ENCODE results near the gene LRRIQ1. TPM values are rescaled to one million over a fixed set of nuclear protein-coding genes. Genes with fewer than 3 reads are reported as not detected.

Gene LRRIQ1
- total RNA-seq, 1 donor from 2014 or later: 0.19 TPM

DNA sequence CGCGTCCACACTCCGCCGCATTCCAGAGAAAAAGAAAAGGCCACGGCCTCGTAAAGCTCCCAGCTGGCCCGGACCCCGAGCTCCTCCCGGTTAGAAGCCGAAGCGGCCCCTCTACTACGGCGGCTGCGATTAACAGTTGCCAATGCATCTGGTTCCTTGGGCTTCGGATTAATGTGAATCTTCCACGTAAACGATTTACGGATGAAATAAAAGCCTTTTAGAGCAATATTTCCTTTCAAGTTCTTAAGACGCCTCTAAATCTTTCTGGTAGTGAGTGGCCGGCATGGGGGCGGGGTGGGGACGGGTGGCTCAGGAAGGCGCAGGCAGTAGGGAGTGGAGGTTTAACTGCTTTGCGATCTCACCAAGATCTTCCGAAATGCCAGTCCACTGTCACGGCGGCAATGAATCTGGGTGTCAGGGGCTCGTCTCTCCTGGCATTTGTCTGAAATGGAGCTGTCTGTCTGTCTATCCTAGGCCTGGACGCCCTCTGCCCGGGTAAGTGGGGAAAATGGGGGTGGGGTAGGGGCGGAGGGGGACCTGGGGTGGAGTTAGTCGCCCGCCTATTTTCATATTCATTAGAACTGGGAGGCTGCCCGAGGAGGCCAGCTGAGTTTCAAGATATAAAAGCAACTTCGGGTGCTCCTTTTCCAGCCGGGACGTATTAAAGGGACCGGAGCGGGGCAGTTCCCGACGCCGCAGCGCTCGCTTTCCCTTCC, 243.5 kb downstream of the LRRIQ1 start:
- no peak for DNase-seq (ENCODE audit: low spot score)

DNA sequence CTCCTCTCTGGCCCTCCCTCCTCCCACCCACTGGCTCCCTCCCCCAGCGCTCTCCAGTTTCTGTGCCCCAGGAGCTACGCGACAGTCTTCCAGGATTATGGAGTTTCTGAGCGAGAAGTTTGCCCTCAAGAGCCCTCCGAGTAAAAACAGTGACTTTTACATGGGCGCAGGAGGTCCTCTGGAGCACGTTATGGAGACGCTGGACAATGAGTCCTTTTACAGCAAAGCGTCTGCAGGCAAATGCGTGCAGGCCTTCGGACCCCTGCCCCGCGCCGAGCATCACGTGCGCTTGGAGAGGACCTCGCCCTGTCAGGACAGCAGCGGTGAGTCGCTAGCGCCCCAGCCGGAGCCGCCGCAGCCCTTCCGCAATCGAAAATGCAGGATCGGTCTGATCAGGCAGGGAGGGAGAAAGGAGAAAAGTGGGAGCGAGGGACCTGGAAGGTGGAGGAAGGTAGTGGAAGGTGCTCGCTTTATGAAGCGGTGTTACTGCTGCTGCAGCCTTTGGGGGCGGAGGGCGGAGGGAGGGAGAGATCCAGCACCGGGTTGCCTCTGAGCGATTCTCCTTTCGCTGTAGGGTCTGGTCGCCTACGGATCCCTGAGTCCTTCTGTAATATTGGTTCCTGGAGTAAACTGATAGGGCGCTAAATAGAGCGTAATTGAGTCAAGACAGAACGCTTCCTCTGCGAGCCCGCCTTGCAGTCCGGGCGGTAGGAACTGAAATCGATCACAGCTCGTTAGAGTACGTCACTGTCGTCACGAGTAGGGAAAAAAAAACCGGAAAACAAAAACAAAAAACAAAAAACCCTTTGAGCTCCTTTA, 244.2 kb downstream of the LRRIQ1 start, which contains the start of gene ALX1:
Gene ALX1, plus strand, starts transcription at position 56 of the 819 bp plus-strand sequence. Its CDS starts 42 bp downstream, at position 98.
- no peak for DNase-seq (ENCODE audit: low spot score)

DNA sequence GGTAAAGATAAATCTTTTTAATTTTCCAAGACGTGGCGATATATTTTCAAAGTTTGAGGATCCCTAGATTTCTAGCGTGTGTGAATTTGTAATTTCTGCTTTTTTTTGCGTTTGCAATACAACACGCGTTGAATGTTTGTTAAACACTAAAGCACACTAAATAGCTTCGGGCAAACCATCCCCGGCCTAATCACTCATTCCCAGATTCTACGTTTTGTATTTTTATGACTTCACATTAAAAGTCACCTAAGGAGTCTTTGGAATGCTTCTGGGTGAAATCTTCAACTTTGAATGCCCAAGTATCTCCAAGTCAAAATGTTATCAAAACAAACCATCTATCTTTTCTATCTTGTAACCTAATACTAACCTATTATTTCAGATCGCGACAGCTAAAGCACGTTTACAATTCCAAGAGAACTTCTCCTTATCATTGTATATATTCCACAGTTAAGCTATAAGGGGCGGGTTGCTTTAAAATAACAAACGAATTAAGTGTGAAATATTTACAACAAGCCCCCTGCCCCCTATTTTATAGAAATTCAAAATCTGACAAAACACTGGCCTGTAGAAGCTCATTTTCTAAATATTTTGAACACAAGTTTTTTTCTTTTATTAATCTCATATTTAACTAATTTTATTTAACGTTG, 245.0 kb downstream of the LRRIQ1 start:
- no peak for DNase-seq (ENCODE audit: low spot score)

DNA sequence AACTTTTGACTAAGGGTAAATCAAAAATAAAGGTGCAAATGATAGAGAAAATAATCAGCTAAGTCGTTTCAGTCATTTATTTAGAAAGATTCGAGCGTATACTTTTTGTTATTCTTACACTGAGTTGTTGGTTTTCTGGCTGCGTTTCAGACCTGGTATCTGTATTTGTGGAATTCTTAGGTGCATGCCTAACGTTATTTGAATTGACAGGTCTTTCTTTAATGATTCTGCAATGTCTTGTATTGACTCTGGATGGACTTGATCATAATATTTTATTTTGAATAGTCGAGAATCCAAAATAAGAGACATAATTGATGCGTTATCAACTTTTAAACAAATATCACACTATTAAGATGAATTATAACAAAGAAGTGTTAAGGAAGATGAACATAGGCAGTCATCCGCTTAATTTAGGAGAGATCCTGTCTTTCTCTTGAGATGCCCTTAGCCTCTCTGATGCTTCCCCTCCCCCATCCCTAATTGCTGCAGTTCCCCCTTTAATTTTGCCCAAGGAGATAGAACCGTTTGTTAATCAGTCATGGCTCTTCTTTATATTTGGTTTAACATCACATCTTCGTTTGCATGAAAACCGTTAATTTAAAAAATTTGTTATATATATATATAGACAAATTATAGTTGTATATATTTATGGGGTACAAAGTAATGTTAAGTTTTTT, 245.6 kb downstream of the LRRIQ1 start:
- no peak for DNase-seq (ENCODE audit: low spot score)

DNA sequence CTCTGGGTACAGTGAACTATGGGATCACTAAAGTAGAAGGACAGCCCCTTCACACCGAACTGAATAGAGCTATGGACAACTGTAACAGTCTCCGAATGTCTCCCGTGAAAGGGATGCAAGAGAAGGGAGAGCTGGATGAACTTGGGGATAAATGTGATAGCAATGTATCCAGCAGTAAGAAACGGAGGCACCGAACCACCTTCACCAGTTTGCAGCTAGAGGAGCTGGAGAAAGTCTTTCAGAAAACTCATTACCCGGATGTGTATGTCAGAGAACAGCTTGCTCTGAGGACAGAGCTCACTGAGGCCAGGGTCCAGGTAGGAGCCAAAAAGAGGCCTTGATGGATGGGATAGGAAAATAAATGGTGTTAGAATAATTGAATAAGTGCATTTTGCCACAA, 247.4 kb downstream of the LRRIQ1 start:
- DNase-seq (ENCODE audit: low spot score): no peak

Other genes starting within 250 kb of the LRRIQ1 start
- not detected for gene SLC6A15, start 123.6 kb upstream of the LRRIQ1 start, total RNA-seq
- not detected for gene TSPAN19, start 74 bp upstream of the LRRIQ1 start, total RNA-seq
- gene ALX1, start 243.9 kb downstream of the LRRIQ1 start, total RNA-seq: not detected

Measured in mesenteric fat pad (tissue), 1 donor.